Neural cell (in vitro differentiated cells): ENCODE data around the gene FUT7. TPM values are rescaled to one million over a fixed set of nuclear protein-coding genes. Genes with fewer than 3 reads are reported as not detected.

ENCODE experiments used
- H2AFZ ChIP-seq: fragments of 200-600, 300-800 bp; sonication (generic), shearing (Covaris generic); 2 replicates; pipeline ENCODE4 v1.6.0; 2014; ENCODE audit warnings: low read depth, mild to moderate bottlenecking, antibody characterized with exemption, low read length, moderate library complexity
- H3F3A ChIP-seq: fragments of 200-600 bp; shearing (Covaris generic); 2 replicates; pipeline ENCODE4 v1.6.1; 2016; ENCODE audit warnings: mild to moderate bottlenecking, moderate library complexity, mixed read lengths, antibody characterized with exemption, low read length; ENCODE audit not compliant: insufficient read depth, poor library complexity, severe bottlenecking
- H3K27ac ChIP-seq: fragments of 200-600, 300-800 bp; sonication (generic), shearing (Covaris generic); 2 replicates; pipeline ENCODE4 v1.5.1; 2014; ENCODE audit warnings: mild to moderate bottlenecking, low read length, moderate library complexity
- H3K27me3 ChIP-seq: fragments of 300-800, 200-600 bp; sonication (generic), shearing (Covaris generic); 2 replicates; pipeline ENCODE4 v1.6.0; 2014; ENCODE audit warnings: mild to moderate bottlenecking, low read depth, low read length, moderate library complexity; ENCODE audit not compliant: insufficient read depth
- H3K36me3 ChIP-seq: fragments of 300-800, 200-600 bp; sonication (generic), shearing (Covaris generic); 2 replicates; pipeline ENCODE4 v1.5.1; 2014; ENCODE audit warnings: mild to moderate bottlenecking, antibody characterized with exemption, low read length, moderate library complexity; ENCODE audit not compliant: insufficient read depth
- H3K4me2 ChIP-seq: fragments of 300-800, 200-600 bp; sonication (generic), shearing (Covaris generic); 2 replicates; pipeline ENCODE4 v1.6.0; 2014; ENCODE audit warnings: mild to moderate bottlenecking, low read length
- H3K4me3 ChIP-seq: fragments of 300-800, 200-600 bp; sonication (generic), shearing (Covaris generic); 2 replicates; pipeline ENCODE4 v1.5.1; 2014; ENCODE audit warnings: mild to moderate bottlenecking, low read length, moderate library complexity
- H3K79me2 ChIP-seq: fragments of 200-600 bp; shearing (Covaris generic); replicated peaks from 2 replicates; pipeline ENCODE4 v1.6.0; 2014; ENCODE audit warnings: mild to moderate bottlenecking, low read length, moderate library complexity; ENCODE audit not compliant: insufficient read depth
- H3K9ac ChIP-seq: fragments of 300-800, 200-600 bp; sonication (generic), shearing (Covaris generic); 2 replicates; pipeline ENCODE4 v1.6.1; 2016; ENCODE audit warnings: mild to moderate bottlenecking, low read length, mixed read lengths
- H3K9me2 ChIP-seq: fragments of 200-600 bp; shearing (Covaris generic); 2 replicates; pipeline ENCODE4 v1.6.1; 2016; ENCODE audit warnings: mild to moderate bottlenecking, low read length, mixed read lengths; ENCODE audit not compliant: insufficient read depth
- H3K9me3 ChIP-seq: fragments of 200-600, 300-800 bp; sonication (generic), shearing (Covaris generic); 2 replicates; pipeline ENCODE4 v1.6.1; 2016; ENCODE audit warnings: mild to moderate bottlenecking, mixed run types, low read length, moderate library complexity, mixed read lengths
- H4K20me1 ChIP-seq: fragments of 200-600 bp; shearing (Covaris generic); 2 replicates; pipeline ENCODE4 v1.6.1; 2016; ENCODE audit warnings: mild to moderate bottlenecking, mixed run types; ENCODE audit not compliant: insufficient read depth
- CTCF ChIP-seq: fragments of 450-650 bp; IDR thresholded peaks from 2 replicates; pipeline ENCODE4 v1.5.1; 2014; ENCODE audit warnings: antibody characterized with exemption, mild to moderate bottlenecking, moderate library complexity; ENCODE audit not compliant: poor library complexity, severe bottlenecking
- EP300 ChIP-seq: fragments of 450-650 bp; conservative IDR thresholded peaks from 2 replicates; pipeline ENCODE4 v1.6.1; 2014; ENCODE audit warnings: antibody characterized with exemption, mild to moderate bottlenecking, moderate library complexity; ENCODE audit not compliant: poor library complexity, severe bottlenecking
- EZH2 ChIP-seq: fragments of 200-600, 300-800 bp; shearing (Covaris generic), sonication (generic); IDR thresholded peaks from 2 replicates; pipeline ENCODE4 v1.6.1; 2014; ENCODE audit warnings: antibody characterized with exemption, low read length, borderline replicate concordance, mild to moderate bottlenecking; ENCODE audit not compliant: insufficient read depth, poor library complexity, severe bottlenecking
- MXI1 ChIP-seq: fragments of 450-650 bp; conservative IDR thresholded peaks from 2 replicates; pipeline ENCODE4 v1.6.1; 2014; ENCODE audit warnings: antibody characterized with exemption, mild to moderate bottlenecking; ENCODE audit not compliant: poor library complexity, severe bottlenecking
- POLR2AphosphoS5 ChIP-seq: IDR thresholded peaks from 2 replicates; pipeline ENCODE4 v1.6.1; 2012
- RAD21 ChIP-seq: fragments of 450-650 bp; conservative IDR thresholded peaks from 2 replicates; pipeline ENCODE4 v1.6.1; 2014; ENCODE audit warnings: antibody characterized with exemption, mild to moderate bottlenecking, moderate library complexity
- REST ChIP-seq: IDR thresholded peaks from 2 replicates; pipeline ENCODE4 v1.6.1; 2012; ENCODE audit warnings: borderline replicate concordance
- SMC3 ChIP-seq: fragments of 450-650 bp; conservative IDR thresholded peaks from 2 replicates; pipeline ENCODE4 v1.6.1; 2014; ENCODE audit warnings: antibody characterized with exemption, mild to moderate bottlenecking, moderate library complexity; ENCODE audit not compliant: poor library complexity
- TAF1 ChIP-seq: IDR thresholded peaks from 2 replicates; pipeline ENCODE4 v1.6.1; 2012; ENCODE audit warnings: low read depth
- polyA plus RNA-seq: library from polyadenylated mRNA; depleted of rRNA; stranded (reverse); fragments of >200 nt; gene quantifications from 2 replicates; pipeline ENCODE4 v1.2.3, GENCODE V29; 2014

The FUT7 gene
- polyA plus RNA-seq, 1 donor from 2014 or later = 0.69 TPM

GRCh38 chr9:137042751-137043727 is 11.2 kb upstream of the FUT7 start:
- Histone ChIP-seq H3F3A (no peaks in the 10 kb centered on the region), H3K27ac (no peak overlapping the region), H3K4me2 (no peak overlapping the region), H3K36me3 (no peaks in the 10 kb centered on the region), H3K9me3 (no peaks in the 10 kb centered on the region), H3K4me3 (peak overlapping the region; percentile 98), H3K9me2 (no peaks in the 10 kb centered on the region), H3K79me2 (peaks cover 20% of the 10 kb centered on the region), H3K9ac (peak overlapping the region; percentile 93), H2AFZ (no peak overlapping the region), H4K20me1 (peaks cover 13% of the 10 kb centered on the region), H3K27me3 (peaks cover 6% of the 10 kb centered on the region)
- TF ChIP-seq REST (no peak), MXI1 (no peak), EZH2 (no peak), RAD21 (no peak), CTCF (no peak), TAF1 (no peak), EP300 (no peak), POLR2AphosphoS5 (no peak), SMC3 (no peak)

GRCh38 chr9:137041124-137041523 is 9.2 kb upstream of the FUT7 start:
- Histone ChIP-seq H3K9me2 (no peaks in the 10 kb centered on the region), H3F3A (no peaks in the 10 kb centered on the region), H2AFZ (no peak overlapping the region), H3K4me3 (no peak overlapping the region), H3K27ac (no peak overlapping the region), H3K4me2 (no peak overlapping the region), H4K20me1 (peaks cover 13% of the 10 kb centered on the region), H3K27me3 (no peaks in the 10 kb centered on the region), H3K9me3 (no peaks in the 10 kb centered on the region), H3K79me2 (peaks cover 20% of the 10 kb centered on the region), H3K36me3 (no peaks in the 10 kb centered on the region), H3K9ac (no peak overlapping the region)
- TF ChIP-seq CTCF = no peak
- no peak for TF ChIP-seq EZH2
- no peak for TF ChIP-seq MXI1
- TF ChIP-seq POLR2AphosphoS5 = no peak
- TF ChIP-seq RAD21 = no peak
- no peak for TF ChIP-seq TAF1
- TF ChIP-seq REST = no peak
